Caco-2 (cell line): ENCODE data around the gene KMT2A. TPM values are rescaled to one million over a fixed set of nuclear protein-coding genes. Genes with fewer than 3 reads are reported as not detected.
"Not testable (repeated sequence)": the region's sequence is repeated elsewhere in the genome, so short reads cannot be mapped to it uniquely, and the experiment has no call there.

Experiments used
- BruUV-seq: library from RNA; stranded (reverse); fragments of 400-500 nt; replicated peaks from 2 replicates; lab custom pipeline; 2021; lab: Mats Ljungman, UMichigan
- CTCF ChIA-PET: fragments of 300-600 bp; sonication (Branson Sonifier 250); formaldehyde crosslinking; loops from one replicate; lab custom pipeline; 2022; ENCODE audit warnings: antibody characterized with exemption; lab: Charles Lee
- POLR2A ChIA-PET: fragments of 300-600 bp; sonication (Branson Sonifier 250); formaldehyde crosslinking; loops from one replicate; lab custom pipeline; 2022; ENCODE audit warnings: antibody characterized with exemption; lab: Charles Lee
- DNase-seq, 2 experiments: peaks; one replicate each; pipeline versions ENCODE4 v3.0.0 to v3.0.0-alpha.2; 2020 to 2022
- H3K27me3 ChIP-seq: replicated peaks from 2 replicates; pipeline ENCODE4 v1.6.0; 2011; ENCODE audit warnings: low read length; ENCODE audit not compliant: control insufficient read depth, insufficient read depth
- H3K36me3 ChIP-seq: 2 replicates; pipeline ENCODE4 v1.5.1; 2011; ENCODE audit warnings: low read length; ENCODE audit not compliant: control insufficient read depth, insufficient read depth
- H3K4me1 ChIP-seq: fragments of 250-450 bp; sonication (Bioruptor Pico); 2 replicates; pipeline ENCODE4 v1.5.1; 2020; ENCODE audit warnings: mild to moderate bottlenecking
- H3K4me3 ChIP-seq: 2 replicates; pipeline ENCODE4 v1.5.1; 2011; ENCODE audit warnings: low read depth, mild to moderate bottlenecking, control low read depth, low read length
- H3K9me3 ChIP-seq: fragments of 250-450 bp; sonication (Bioruptor Pico); 2 replicates; pipeline ENCODE4 v1.5.1; 2020; ENCODE audit warnings: mild to moderate bottlenecking, moderate library complexity
- H3K27ac Mint-ChIP-seq: one replicate; pipeline ENCODE4 v1.8.0; 2022; ENCODE audit warnings: mixed read lengths; ENCODE audit not compliant: unreplicated experiment
- H3K27me3 Mint-ChIP-seq: one replicate; pipeline ENCODE4 v1.8.0; 2022; ENCODE audit warnings: mixed read lengths; ENCODE audit not compliant: insufficient read depth, unreplicated experiment
- H3K36me3 Mint-ChIP-seq: one replicate; pipeline ENCODE4 v1.8.0; 2022; ENCODE audit warnings: mild to moderate bottlenecking, mixed read lengths; ENCODE audit not compliant: insufficient read depth, unreplicated experiment
- H3K4me1 Mint-ChIP-seq: one replicate; pipeline ENCODE4 v1.8.0; 2022; ENCODE audit warnings: low read depth, mixed read lengths; ENCODE audit not compliant: unreplicated experiment
- H3K4me3 Mint-ChIP-seq: one replicate; pipeline ENCODE4 v1.8.0; 2022; ENCODE audit warnings: mild to moderate bottlenecking, moderate library complexity, mixed read lengths; ENCODE audit not compliant: unreplicated experiment
- H3K9me3 Mint-ChIP-seq: one replicate; pipeline ENCODE4 v1.8.0; 2022; ENCODE audit warnings: mixed read lengths; ENCODE audit not compliant: unreplicated experiment
- CTCF ChIP-seq, 2 experiments: fragments of 200-600 bp in 1 of 2; IDR thresholded peaks; 1 replicate in 1 of 2; 2 replicates in 1 of 2; pipeline versions ENCODE4 v1.5.1 to v1.8.0; 2011 to 2022; ENCODE audit warnings: antibody characterized with exemption in 1 of 2, control low read depth in 1 of 2, inconsistent platforms in 1 of 2, low read depth in 1 of 2, low read length in 1 of 2, mild to moderate bottlenecking in 1 of 2, moderate library complexity in 1 of 2; ENCODE audit not compliant: insufficient read depth in 1 of 2, severe bottlenecking in 1 of 2, unreplicated experiment in 1 of 2
- intact Hi-C: fragments of 100-400 bp; cut with micrococcal nuclease; formaldehyde crosslinking; loops from one replicate; pipeline ENCODE4 v1.10.0; 2022; ENCODE audit not compliant: unreplicated experiment
- total RNA-seq: library from RNA; stranded (reverse); gene quantifications from 2 replicates; pipeline ENCODE4 v1.2.3, GENCODE V29; 2022

The KMT2A gene
- total RNA-seq, 1 experiment from 2014 or later, result 93.9 TPM

GRCh38 chr11:118415062-118415738 is 21.1 kb upstream of the KMT2A start:
- intact Hi-C loops, result no loop called here
- BruUV-seq, result no TSS peak
- H3K4me3 ChIP-seq, result no peak overlapping the region
- no peak for DNase-seq
- Mint-ChIP-seq H3K4me3 (no peak overlapping the region), H3K27ac (no peak overlapping the region), H3K9me3 (no peaks in the 10 kb centered on the region), H3K27me3 (no peaks in the 10 kb centered on the region), H3K4me1 (peaks cover 13% of the 10 kb centered on the region), H3K36me3 (peaks cover 23% of the 10 kb centered on the region)
- H3K4me1 ChIP-seq, result peaks cover 17% of the 10 kb centered on the region
- H3K36me3 ChIP-seq, result no peaks in the 10 kb centered on the region; the same call in 1 of the 2 replicates
- no peaks in the 10 kb centered on the region for H3K9me3 ChIP-seq
- no peak for TF ChIP-seq CTCF (IDR thresholded peaks at IDR 0.05; ENCODE audit: insufficient read depth in 1 of 2, low read depth in 1 of 2, low read length in 1 of 2, severe bottlenecking in 1 of 2, unreplicated experiment in 1 of 2)
- no peaks in the 10 kb centered on the region for H3K27me3 ChIP-seq
- CTCF ChIA-PET, result interaction anchor here (0.5 kb wide), 1 partner anchor 156 kb away, joined by 4 read pairs; no protein-coding TSS in a partner anchor
- POLR2A ChIA-PET, result interaction anchor here (0.5 kb wide), 1 partner anchor 124 kb away, joined by 3 read pairs; no protein-coding TSS in a partner anchor

GRCh38 chr11:118415739-118416068 is 20.6 kb upstream of the KMT2A start:
- Mint-ChIP-seq H3K27ac (no peak overlapping the region), H3K36me3 (peaks cover 18% of the 10 kb centered on the region), H3K4me1 (peaks cover 8% of the 10 kb centered on the region), H3K4me3 (no peak overlapping the region), H3K9me3 (no peaks in the 10 kb centered on the region), H3K27me3 (no peaks in the 10 kb centered on the region)
- Histone ChIP-seq H3K27me3 (no peaks in the 10 kb centered on the region), H3K4me3 (no peak overlapping the region), H3K9me3 (no peaks in the 10 kb centered on the region), H3K36me3 (no peaks in the 10 kb centered on the region; the same call in 1 of the 2 replicates), H3K4me1 (peaks cover 17% of the 10 kb centered on the region)
- DNase-seq, result no peak
- POLR2A ChIA-PET, result interaction anchor here (0.5 kb wide), 1 partner anchor 125 kb away, joined by 3 read pairs; no protein-coding TSS in a partner anchor
- no TSS peak for BruUV-seq
- intact Hi-C loops, result no loop called here
- TF ChIP-seq CTCF (IDR thresholded peaks at IDR 0.05; ENCODE audit: insufficient read depth in 1 of 2, low read depth in 1 of 2, low read length in 1 of 2, severe bottlenecking in 1 of 2, unreplicated experiment in 1 of 2), result no peak
- CTCF ChIA-PET, result interaction anchor here (0.5 kb wide), 1 partner anchor 157 kb away, joined by 4 read pairs; no protein-coding TSS in a partner anchor

- POLR2A ChIA-PET, intact Hi-C loops, H3K27ac Mint-ChIP-seq, H3K9me3 ChIP-seq, H3K4me1 Mint-ChIP-seq, H3K4me3 ChIP-seq, H3K27me3 Mint-ChIP-seq, H3K36me3 ChIP-seq, BruUV-seq, H3K4me3 Mint-ChIP-seq, DNase-seq, H3K36me3 Mint-ChIP-seq, H3K9me3 Mint-ChIP-seq, H3K27me3 ChIP-seq: not testable (repeated sequence)
- peaks cover 11% of the 10 kb centered on the region for H3K4me1 ChIP-seq
- CTCF ChIA-PET, result interaction anchor here (0.6 kb wide), 1 partner anchor 75 kb away, joined by 4 read pairs; the partner anchor contains the start of gene CD3D
Measured at GRCh38 chr11:118416900-118417299, 19.4 kb upstream of the KMT2A start.
